ENCODE measurements around the gene CEACAM3. TPM values are rescaled to one million over a fixed set of nuclear protein-coding genes. Genes with fewer than 3 reads are reported as not detected.

Gene CEACAM3
- total and polyA plus RNA-seq, 2 donors from 2014 or later: 0.69 TPM; not detected in 1

- Histone ChIP-seq H3K27me3 (ENCODE audit: control insufficient read depth, insufficient read depth, low read length) (no peaks in the 10 kb centered on the region), H3K9ac (ENCODE audit: low read length in 3 of 3) (no peak overlapping the region), H3K4me3 (ENCODE audit: low read length in 3 of 3) (no peak overlapping the region), H3K9me3 (ENCODE audit: control insufficient read depth in 2 of 3, insufficient read depth in 1 of 3, low read length in 3 of 3) (no peaks in the 10 kb centered on the region), H3K36me3 (ENCODE audit: control insufficient read depth in 2 of 3, insufficient read depth in 3 of 3, low read length in 3 of 3) (no peaks in the 10 kb centered on the region), H3K27ac (ENCODE audit: low read depth in 2 of 2, low read length in 2 of 2) (no peak overlapping the region), H3K4me1 (ENCODE audit: control insufficient read depth in 2 of 3, insufficient read depth in 2 of 3, low read depth in 1 of 3, low read length in 3 of 3) (no peaks in the 10 kb centered on the region)
- TF ChIP-seq CTCF (IDR thresholded peaks at IDR 0.05; ENCODE audit: borderline replicate concordance, extremely low read depth, insufficient read depth): no peak
- intact Hi-C loops (cut with DNase I): no loop called here
- no peak for DNase-seq
- FAIRE-seq: no peak
Measured at GRCh38 chr19:41811981-41812380, 15.6 kb downstream of the CEACAM3 start.

GRCh38 chr19:41813911-41814310 lies 17.5 kb downstream of the CEACAM3 start:
- no peak overlapping the region for H3K9ac ChIP-seq (ENCODE audit: low read length in 3 of 3)
- no peak for TF ChIP-seq CTCF (IDR thresholded peaks at IDR 0.05; ENCODE audit: borderline replicate concordance, extremely low read depth, insufficient read depth)
- H3K36me3 ChIP-seq (ENCODE audit: control insufficient read depth in 2 of 3, insufficient read depth in 3 of 3, low read length in 3 of 3): no peaks in the 10 kb centered on the region
- intact Hi-C loops (cut with DNase I): no loop called here
- no peak overlapping the region for H3K4me3 ChIP-seq (ENCODE audit: low read length in 3 of 3)
- H3K27me3 ChIP-seq (ENCODE audit: control insufficient read depth, insufficient read depth, low read length): no peaks in the 10 kb centered on the region
- FAIRE-seq: no peak
- no peak for DNase-seq
- H3K9me3 ChIP-seq (ENCODE audit: control insufficient read depth in 2 of 3, insufficient read depth in 1 of 3, low read length in 3 of 3): no peaks in the 10 kb centered on the region
- H3K27ac ChIP-seq (ENCODE audit: low read depth in 2 of 2, low read length in 2 of 2): no peak overlapping the region
- no peaks in the 10 kb centered on the region for H3K4me1 ChIP-seq (ENCODE audit: control insufficient read depth in 2 of 3, insufficient read depth in 2 of 3, low read depth in 1 of 3, low read length in 3 of 3)

DNA sequence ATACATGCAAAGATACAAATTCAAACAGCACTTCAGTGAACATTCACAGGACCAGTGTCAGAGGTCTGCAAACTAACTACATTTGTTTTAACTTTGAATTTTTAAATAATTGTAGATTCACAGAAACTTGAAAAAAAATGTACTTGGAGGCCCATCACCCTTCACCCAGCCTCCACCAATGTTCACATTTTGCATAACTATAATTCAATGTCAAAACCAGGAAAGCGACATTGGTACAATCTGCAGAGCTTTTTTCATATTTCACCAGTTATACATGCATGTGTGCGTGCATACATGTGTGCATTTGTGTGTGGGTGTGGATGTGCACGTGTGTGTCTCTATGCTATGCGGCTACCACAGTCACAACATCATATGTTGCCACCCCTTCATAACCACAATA lies 18.9 kb downstream of the CEACAM3 start:
- Histone ChIP-seq H3K36me3 (ENCODE audit: control insufficient read depth in 2 of 3, insufficient read depth in 3 of 3, low read length in 3 of 3) (no peaks in the 10 kb centered on the region), H3K9ac (ENCODE audit: low read length in 3 of 3) (no peak overlapping the region), H3K4me1 (ENCODE audit: control insufficient read depth in 2 of 3, insufficient read depth in 2 of 3, low read depth in 1 of 3, low read length in 3 of 3) (no peaks in the 10 kb centered on the region), H3K4me3 (ENCODE audit: low read length in 3 of 3) (no peak overlapping the region), H3K9me3 (ENCODE audit: control insufficient read depth in 2 of 3, insufficient read depth in 1 of 3, low read length in 3 of 3) (no peaks in the 10 kb centered on the region), H3K27ac (ENCODE audit: low read depth in 2 of 2, low read length in 2 of 2) (no peak overlapping the region), H3K27me3 (ENCODE audit: control insufficient read depth, insufficient read depth, low read length) (no peaks in the 10 kb centered on the region)
- FAIRE-seq (no peak), DNase-seq (no peak)
- no peak for TF ChIP-seq CTCF (IDR thresholded peaks at IDR 0.05; ENCODE audit: borderline replicate concordance, extremely low read depth, insufficient read depth)
- intact Hi-C loops (cut with DNase I): no loop called here

DNA sequence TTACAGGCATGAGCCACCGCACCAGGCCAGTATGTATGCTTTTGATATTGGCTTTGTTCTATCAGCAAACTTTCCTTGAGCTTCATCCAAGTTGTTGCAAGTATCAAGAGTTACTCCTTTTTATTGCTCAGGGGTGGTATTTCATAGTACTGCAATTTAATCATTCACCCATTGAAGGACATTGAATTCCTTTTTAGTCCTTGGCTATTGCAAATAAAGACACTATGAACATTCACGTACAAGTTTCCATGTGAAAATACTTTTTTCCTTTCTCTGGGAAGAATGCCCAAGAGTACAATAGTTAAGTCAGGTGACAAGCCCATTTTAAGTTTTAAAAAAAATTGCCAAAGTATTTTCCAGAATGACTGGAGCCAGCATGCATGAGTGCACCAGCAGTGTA lies 20.4 kb downstream of the CEACAM3 start:
- no peak for DNase-seq
- Histone ChIP-seq H3K9ac (ENCODE audit: low read length in 3 of 3) (no peak overlapping the region), H3K27ac (ENCODE audit: low read depth in 2 of 2, low read length in 2 of 2) (no peak overlapping the region), H3K36me3 (ENCODE audit: control insufficient read depth in 2 of 3, insufficient read depth in 3 of 3, low read length in 3 of 3) (no peaks in the 10 kb centered on the region), H3K9me3 (ENCODE audit: control insufficient read depth in 2 of 3, insufficient read depth in 1 of 3, low read length in 3 of 3) (peaks cover 0 to 3% (median 0%) of the 10 kb centered on the region in 3 donors), H3K4me3 (ENCODE audit: low read length in 3 of 3) (no peak overlapping the region), H3K27me3 (ENCODE audit: control insufficient read depth, insufficient read depth, low read length) (no peaks in the 10 kb centered on the region), H3K4me1 (ENCODE audit: control insufficient read depth in 2 of 3, insufficient read depth in 2 of 3, low read depth in 1 of 3, low read length in 3 of 3) (no peaks in the 10 kb centered on the region)
- FAIRE-seq: no peak
- TF ChIP-seq CTCF (IDR thresholded peaks at IDR 0.05; ENCODE audit: borderline replicate concordance, extremely low read depth, insufficient read depth): no peak
- intact Hi-C loops (cut with DNase I): no loop called here

All from kidney (tissue), 14 donors.